Fibroblast of lung (primary cell): ENCODE results near the gene KCNJ13. TPM values are rescaled to one million over a fixed set of nuclear protein-coding genes. Genes with fewer than 3 reads are reported as not detected.
A peak's percentile ranks its signal among the peaks of the same experiment; 100 is the strongest.

ENCODE experiments used
- DNase-seq, 2 donors: peaks; one replicate each; pipeline versions ENCODE4 v3.0.0 to v3.0.0-alpha.2; 2010; ENCODE audit warnings: low read depth in 2 of 2
- H2AFZ ChIP-seq: 2 replicates; pipeline ENCODE4 v1.5.1; 2012; ENCODE audit warnings: low read length, control low read depth, inconsistent platforms
- H3K27ac ChIP-seq: 2 replicates; pipeline ENCODE4 v1.5.1; 2011; ENCODE audit warnings: low read length, control low read depth; ENCODE audit not compliant: insufficient read depth
- H3K27me3 ChIP-seq: 2 replicates; pipeline ENCODE4 v1.5.1; 2011; ENCODE audit warnings: mild to moderate bottlenecking, low read length; ENCODE audit not compliant: control insufficient read depth, insufficient read depth
- H3K36me3 ChIP-seq: 2 replicates; pipeline ENCODE4 v1.5.1; 2011; ENCODE audit warnings: low read length; ENCODE audit not compliant: control insufficient read depth, insufficient read depth
- H3K4me1 ChIP-seq: 2 replicates; pipeline ENCODE4 v1.5.1; 2011; ENCODE audit warnings: low read length; ENCODE audit not compliant: control insufficient read depth, insufficient read depth; ENCODE audit errors: extremely low read depth
- H3K4me2 ChIP-seq: 2 replicates; pipeline ENCODE4 v1.5.1; 2011; ENCODE audit warnings: low read length, control low read depth; ENCODE audit not compliant: insufficient read depth; ENCODE audit errors: extremely low read depth
- H3K4me3 ChIP-seq, 4 experiments: fragments of 200-600 bp in 1 of 4; sonication (generic) in 1 of 4; replicated peaks in 1 of 4; 2 replicates each; pipeline ENCODE4 v1.5.1; 2011 to 2016; ENCODE audit warnings: low read length in 4 of 4, low read depth in 3 of 4, mild to moderate bottlenecking in 3 of 4, control low read depth in 2 of 4, inconsistent platforms in 1 of 4, mixed read lengths in 1 of 4; ENCODE audit not compliant: insufficient read depth in 1 of 4; ENCODE audit errors: control extremely low read depth in 1 of 4
- H3K79me2 ChIP-seq: 2 replicates; pipeline ENCODE4 v1.5.1; 2012; ENCODE audit warnings: mild to moderate bottlenecking, low read length, inconsistent platforms; ENCODE audit not compliant: control insufficient read depth, insufficient read depth
- H3K9ac ChIP-seq: 2 replicates; pipeline ENCODE4 v1.5.1; 2011; ENCODE audit warnings: mild to moderate bottlenecking, low read length, control low read depth; ENCODE audit not compliant: insufficient read depth
- H3K9me3 ChIP-seq: 2 replicates; pipeline ENCODE4 v1.5.1; 2012; ENCODE audit warnings: low read depth, low read length; ENCODE audit not compliant: control insufficient read depth, insufficient read depth
- H4K20me1 ChIP-seq: 2 replicates; pipeline ENCODE4 v1.5.1; 2011; ENCODE audit warnings: low read length; ENCODE audit not compliant: control insufficient read depth, insufficient read depth; ENCODE audit errors: extremely low read depth
- CTCF ChIP-seq, 2 donors: IDR thresholded peaks in 1 of 2; conservative IDR thresholded peaks in 1 of 2; 1 replicate in 1 of 2; 2 replicates in 1 of 2; pipeline ENCODE4 v1.5.1; 2011 to 2012; ENCODE audit warnings: low read length in 2 of 2, control low read depth in 1 of 2, inconsistent platforms in 1 of 2, low read depth in 1 of 2, mild to moderate bottlenecking in 1 of 2
- EZH2 ChIP-seq: IDR thresholded peaks from 2 replicates; pipeline ENCODE4 v1.5.1; 2012; ENCODE audit warnings: low read length, control low read depth, mild to moderate bottlenecking; ENCODE audit errors: missing control alignments
- polyA plus RNA-seq, 2 donors: library from polyadenylated mRNA; depleted of rRNA in 1 of 2; stranded (reverse) in 1 of 2; unstranded in 1 of 2; fragments of >200 nt; gene quantifications; 2 replicates each; pipeline ENCODE4 v1.2.1, GENCODE V29; 2011 to 2012; ENCODE audit warnings: missing spikeins in 1 of 2
- total RNA-seq: library from RNA; depleted of rRNA; stranded (reverse); fragments of >200 nt; gene quantifications from 2 replicates; pipeline ENCODE4 v1.2.1, GENCODE V29; 2014

The KCNJ13 gene
- total and polyA plus RNA-seq, 2 donors (not counting 1 experiment from before 2014, with no cell fraction given) = not detected

- no peaks in the 10 kb centered on the region for H3K4me1 ChIP-seq
- no peaks in the 10 kb centered on the region for H3K27me3 ChIP-seq
- H3K36me3 ChIP-seq = no peaks in the 10 kb centered on the region
- no peak overlapping the region for H2AFZ ChIP-seq
- H3K9me3 ChIP-seq = no peaks in the 10 kb centered on the region
- H3K79me2 ChIP-seq = no peaks in the 10 kb centered on the region
- no peak overlapping the region for H3K27ac ChIP-seq
- H3K4me2 ChIP-seq = no peak overlapping the region
- no peak overlapping the region for H3K9ac ChIP-seq
- H3K4me3 ChIP-seq = no peak overlapping the region
- DNase-seq = no peak
- no peak for TF ChIP-seq CTCF (conservative IDR thresholded peaks at IDR 0.05 in 1 of 2, IDR thresholded peaks at IDR 0.05 in 1 of 2; ENCODE audit: low read depth in 1 of 2, low read length in 2 of 2)
- no peak for TF ChIP-seq EZH2
- no peaks in the 10 kb centered on the region for H4K20me1 ChIP-seq
These were observed 6.9 kb upstream of the KCNJ13 start for GRCh38 chr2:232783278-232783677.

- Histone ChIP-seq H3K4me1 (no peaks in the 10 kb centered on the region), H3K4me3 (no peak overlapping the region), H3K36me3 (no peaks in the 10 kb centered on the region), H3K4me2 (no peak overlapping the region), H3K27ac (no peak overlapping the region), H3K9ac (no peak overlapping the region), H4K20me1 (no peaks in the 10 kb centered on the region), H3K27me3 (no peaks in the 10 kb centered on the region), H2AFZ (no peak overlapping the region), H3K79me2 (no peaks in the 10 kb centered on the region), H3K9me3 (no peaks in the 10 kb centered on the region)
- peak; percentile 21 to 84 for DNase-seq
- TF ChIP-seq EZH2 (no peak), CTCF (conservative IDR thresholded peaks at IDR 0.05 in 1 of 2, IDR thresholded peaks at IDR 0.05 in 1 of 2; ENCODE audit: low read depth in 1 of 2, low read length in 2 of 2) (no peak)
These were observed 5.4 kb upstream of the KCNJ13 start for GRCh38 chr2:232781765-232782164.

- no peaks in the 10 kb centered on the region for H4K20me1 ChIP-seq
- no peak overlapping the region for H3K9ac ChIP-seq
- H3K4me2 ChIP-seq = no peak overlapping the region
- TF ChIP-seq CTCF (conservative IDR thresholded peaks at IDR 0.05 in 1 of 2, IDR thresholded peaks at IDR 0.05 in 1 of 2; ENCODE audit: low read depth in 1 of 2, low read length in 2 of 2) (no peak), EZH2 (no peak)
- no peak overlapping the region for H3K4me3 ChIP-seq
- H3K27ac ChIP-seq = no peak overlapping the region
- no peaks in the 10 kb centered on the region for H3K36me3 ChIP-seq
- H3K79me2 ChIP-seq = no peaks in the 10 kb centered on the region
- no peaks in the 10 kb centered on the region for H3K27me3 ChIP-seq
- H3K4me1 ChIP-seq = no peaks in the 10 kb centered on the region
- H3K9me3 ChIP-seq = no peaks in the 10 kb centered on the region
- H2AFZ ChIP-seq = no peak overlapping the region
- peak; percentile 7 to 8 for DNase-seq
These were observed 3.6 kb upstream of the KCNJ13 start for GRCh38 chr2:232779934-232780333.
